ENCODE results near the gene SLC35C1. TPM values are rescaled to one million over a fixed set of nuclear protein-coding genes. Genes with fewer than 3 reads are reported as not detected.

SLC35C1 gene
- total RNA-seq, 5 donors from 2014 or later (not counting 1 experiment from before 2014, with no cell fraction given), result 8.3 to 27.0 (median 23.9) TPM

- no peak for ATAC-seq (replicated peaks in 1 of 4)
Measured at GRCh38 chr11:45779602-45780001, 25.3 kb upstream of the SLC35C1 start.

GRCh38 chr11:45786272-45786671 lies 18.7 kb upstream of the SLC35C1 start:
- ChIA-PET CTCF (no interaction called here), POLR2A (no interaction called here)
- H3K4me3 Mint-ChIP-seq, result no peak overlapping the region
- no peaks in the 10 kb centered on the region for H3K36me3 ChIP-seq (ENCODE audit: control insufficient read depth in 2 of 2, extremely low read depth in 1 of 2, insufficient read depth in 1 of 2, low read length in 1 of 2)
- 0% methylated on average over 1 of the region's 2 CpGs for WGBS (ENCODE audit: insufficient coverage)
- no peak overlapping the region for H3K4me3 ChIP-seq (ENCODE audit: control insufficient read depth in 1 of 2, extremely low read depth in 1 of 2, low read length in 1 of 2)
- no peak overlapping the region for H3K27ac ChIP-seq (ENCODE audit: low read length)
- ATAC-seq (replicated peaks in 1 of 4), result no peak
- H3K4me1 ChIP-seq (ENCODE audit: control insufficient read depth in 1 of 2, extremely low read depth in 1 of 2, insufficient read depth in 2 of 2, low read length in 2 of 2), result no peaks in the 10 kb centered on the region
- peaks cover 12 to 25% of the 10 kb centered on the region in 2 donors for H3K27me3 Mint-ChIP-seq
- no peaks in the 10 kb centered on the region for H3K36me3 Mint-ChIP-seq
- peaks cover 2 to 10% of the 10 kb centered on the region in 2 experiments for H3K27me3 ChIP-seq (replicated peaks in 1 of 2; ENCODE audit: control insufficient read depth in 2 of 2, extremely low read depth in 1 of 2, insufficient read depth in 2 of 2, low read length in 1 of 2)
- no peak overlapping the region for H3K27ac Mint-ChIP-seq
- peaks cover 0 to 4% (median 0%) of the 10 kb centered on the region in 3 donors for H3K4me1 Mint-ChIP-seq
- H3K9me3 Mint-ChIP-seq, result peaks cover 4 to 18% (median 5%) of the 10 kb centered on the region in 3 donors
- H3K9me3 ChIP-seq, result no peaks in the 10 kb centered on the region
- DNase-seq, result no peak

More at GRCh38 chr11:45779602-45780001, 25.3 kb upstream of the SLC35C1 start:
- Mint-ChIP-seq H3K4me1 (no peaks in the 10 kb centered on the region), H3K36me3 (no peaks in the 10 kb centered on the region), H3K27ac (no peak overlapping the region), H3K9me3 (no peaks in the 10 kb centered on the region), H3K4me3 (no peak overlapping the region), H3K27me3 (peaks cover 6 to 14% of the 10 kb centered on the region in 2 donors)
- Histone ChIP-seq H3K36me3 (ENCODE audit: control insufficient read depth in 2 of 2, extremely low read depth in 1 of 2, insufficient read depth in 1 of 2, low read length in 1 of 2) (no peaks in the 10 kb centered on the region), H3K4me1 (ENCODE audit: control insufficient read depth in 1 of 2, extremely low read depth in 1 of 2, insufficient read depth in 2 of 2, low read length in 2 of 2) (no peaks in the 10 kb centered on the region), H3K27ac (ENCODE audit: low read length) (no peak overlapping the region), H3K4me3 (ENCODE audit: control insufficient read depth in 1 of 2, extremely low read depth in 1 of 2, low read length in 1 of 2) (no peak overlapping the region), H3K27me3 (replicated peaks in 1 of 2; ENCODE audit: control insufficient read depth in 2 of 2, extremely low read depth in 1 of 2, insufficient read depth in 2 of 2, low read length in 1 of 2) (peaks cover 0 to 14% of the 10 kb centered on the region in 2 experiments), H3K9me3 (no peaks in the 10 kb centered on the region)
- POLR2A ChIA-PET, result no interaction called here
- DNase-seq, result no peak
- WGBS (ENCODE audit: insufficient coverage), result 73% methylated on average over 2 of the region's 5 CpGs
- CTCF ChIA-PET, result no interaction called here

GRCh38 chr11:45788887-45789286 lies 16.1 kb upstream of the SLC35C1 start:
- H3K9me3 ChIP-seq, result no peaks in the 10 kb centered on the region
- no peaks in the 10 kb centered on the region for H3K36me3 ChIP-seq (ENCODE audit: control insufficient read depth in 2 of 2, extremely low read depth in 1 of 2, insufficient read depth in 1 of 2, low read length in 1 of 2)
- Mint-ChIP-seq H3K4me1 (peaks cover 0 to 4% (median 0%) of the 10 kb centered on the region in 3 donors), H3K36me3 (no peaks in the 10 kb centered on the region), H3K9me3 (peaks cover 4 to 18% (median 5%) of the 10 kb centered on the region in 3 donors), H3K4me3 (no peak overlapping the region), H3K27ac (no peak overlapping the region), H3K27me3 (peaks cover 12 to 16% of the 10 kb centered on the region in 2 donors)
- H3K27me3 ChIP-seq (replicated peaks in 1 of 2; ENCODE audit: control insufficient read depth in 2 of 2, extremely low read depth in 1 of 2, insufficient read depth in 2 of 2, low read length in 1 of 2), result peaks cover 2 to 14% of the 10 kb centered on the region in 2 experiments
- CTCF ChIA-PET, result no interaction called here
- no peak overlapping the region for H3K27ac ChIP-seq (ENCODE audit: low read length)
- no peak for ATAC-seq (replicated peaks in 1 of 4)
- 80% methylated on average over 1 of the region's 3 CpGs for WGBS (ENCODE audit: insufficient coverage)
- DNase-seq, result no peak
- no peaks in the 10 kb centered on the region for H3K4me1 ChIP-seq (ENCODE audit: control insufficient read depth in 1 of 2, extremely low read depth in 1 of 2, insufficient read depth in 2 of 2, low read length in 2 of 2)
- POLR2A ChIA-PET, result no interaction called here
- no peak overlapping the region for H3K4me3 ChIP-seq (ENCODE audit: control insufficient read depth in 1 of 2, extremely low read depth in 1 of 2, low read length in 1 of 2)

GRCh38 chr11:45791524-45791923 lies 13.4 kb upstream of the SLC35C1 start:
- Mint-ChIP-seq H3K36me3 (no peaks in the 10 kb centered on the region), H3K4me3 (no peak overlapping the region), H3K27me3 (peaks cover 8 to 12% of the 10 kb centered on the region in 2 donors), H3K4me1 (peaks cover 0 to 1% (median 0%) of the 10 kb centered on the region in 3 donors), H3K27ac (no peak overlapping the region), H3K9me3 (peaks cover 4 to 8% (median 5%) of the 10 kb centered on the region in 3 donors)
- Histone ChIP-seq H3K27ac (ENCODE audit: low read length) (no peak overlapping the region), H3K9me3 (no peaks in the 10 kb centered on the region), H3K4me1 (ENCODE audit: control insufficient read depth in 1 of 2, extremely low read depth in 1 of 2, insufficient read depth in 2 of 2, low read length in 2 of 2) (no peaks in the 10 kb centered on the region), H3K4me3 (ENCODE audit: control insufficient read depth in 1 of 2, extremely low read depth in 1 of 2, low read length in 1 of 2) (no peak overlapping the region), H3K36me3 (ENCODE audit: control insufficient read depth in 2 of 2, extremely low read depth in 1 of 2, insufficient read depth in 1 of 2, low read length in 1 of 2) (no peaks in the 10 kb centered on the region), H3K27me3 (replicated peaks in 1 of 2; ENCODE audit: control insufficient read depth in 2 of 2, extremely low read depth in 1 of 2, insufficient read depth in 2 of 2, low read length in 1 of 2) (peaks cover 0 to 14% of the 10 kb centered on the region in 2 experiments)
- ATAC-seq (replicated peaks in 1 of 4) (no peak), DNase-seq (no peak)
- WGBS (ENCODE audit: insufficient coverage), result no CpG with 5 or more reads among the region's 1 CpG
- POLR2A ChIA-PET, result no interaction called here
- CTCF ChIA-PET, result no interaction called here

- H3K9me3 ChIP-seq, result no peaks in the 10 kb centered on the region
- ATAC-seq (replicated peaks in 1 of 4) (no peak), DNase-seq (no peak)
- H3K4me3 ChIP-seq (ENCODE audit: control insufficient read depth in 1 of 2, extremely low read depth in 1 of 2, low read length in 1 of 2), result no peak overlapping the region
- 100% methylated on average over 1 of the region's 3 CpGs for WGBS (ENCODE audit: insufficient coverage)
- no peak overlapping the region for H3K27ac Mint-ChIP-seq
- peaks cover 0 to 12% of the 10 kb centered on the region in 2 donors for H3K27me3 Mint-ChIP-seq
- H3K27me3 ChIP-seq (replicated peaks in 1 of 2; ENCODE audit: control insufficient read depth in 2 of 2, extremely low read depth in 1 of 2, insufficient read depth in 2 of 2, low read length in 1 of 2), result peaks cover 0 to 11% of the 10 kb centered on the region in 2 experiments
- no peaks in the 10 kb centered on the region for H3K36me3 ChIP-seq (ENCODE audit: control insufficient read depth in 2 of 2, extremely low read depth in 1 of 2, insufficient read depth in 1 of 2, low read length in 1 of 2)
- POLR2A ChIA-PET, result no interaction called here
- H3K36me3 Mint-ChIP-seq, result no peaks in the 10 kb centered on the region
- CTCF ChIA-PET, result no interaction called here
- no peaks in the 10 kb centered on the region for H3K4me1 Mint-ChIP-seq
- H3K27ac ChIP-seq (ENCODE audit: low read length), result no peak overlapping the region
- H3K4me1 ChIP-seq (ENCODE audit: control insufficient read depth in 1 of 2, extremely low read depth in 1 of 2, insufficient read depth in 2 of 2, low read length in 2 of 2), result no peaks in the 10 kb centered on the region
- no peaks in the 10 kb centered on the region for H3K9me3 Mint-ChIP-seq
- no peak overlapping the region for H3K4me3 Mint-ChIP-seq
Measured at GRCh38 chr11:45794169-45794568, 10.8 kb upstream of the SLC35C1 start.

GRCh38 chr11:45795379-45795778 lies 9.6 kb upstream of the SLC35C1 start:
- Mint-ChIP-seq H3K27ac (no peak overlapping the region), H3K27me3 (peaks cover 0 to 7% of the 10 kb centered on the region in 2 donors), H3K36me3 (no peaks in the 10 kb centered on the region), H3K4me1 (no peaks in the 10 kb centered on the region), H3K4me3 (no peak overlapping the region), H3K9me3 (no peaks in the 10 kb centered on the region)
- ATAC-seq (replicated peaks in 1 of 4), result no peak
- ChIA-PET CTCF (no interaction called here), POLR2A (no interaction called here)
- no peaks in the 10 kb centered on the region for H3K36me3 ChIP-seq (ENCODE audit: control insufficient read depth in 2 of 2, extremely low read depth in 1 of 2, insufficient read depth in 1 of 2, low read length in 1 of 2)
- no peak overlapping the region for H3K27ac ChIP-seq (ENCODE audit: low read length)
- 93% methylated on average over 4 of the region's 5 CpGs for WGBS (ENCODE audit: insufficient coverage)
- no peaks in the 10 kb centered on the region for H3K9me3 ChIP-seq
- no peak for DNase-seq
- H3K4me1 ChIP-seq (ENCODE audit: control insufficient read depth in 1 of 2, extremely low read depth in 1 of 2, insufficient read depth in 2 of 2, low read length in 2 of 2), result no peaks in the 10 kb centered on the region
- no peak overlapping the region for H3K4me3 ChIP-seq (ENCODE audit: control insufficient read depth in 1 of 2, extremely low read depth in 1 of 2, low read length in 1 of 2)
- H3K27me3 ChIP-seq (replicated peaks in 1 of 2; ENCODE audit: control insufficient read depth in 2 of 2, extremely low read depth in 1 of 2, insufficient read depth in 2 of 2, low read length in 1 of 2), result peaks cover 0 to 6% of the 10 kb centered on the region in 2 experiments

GRCh38 chr11:45796461-45796861 lies 8.5 kb upstream of the SLC35C1 start:
- CTCF ChIA-PET, result no interaction called here
- Histone ChIP-seq H3K4me3 (ENCODE audit: control insufficient read depth in 1 of 2, extremely low read depth in 1 of 2, low read length in 1 of 2) (no peak overlapping the region), H3K9me3 (no peaks in the 10 kb centered on the region), H3K36me3 (ENCODE audit: control insufficient read depth in 2 of 2, extremely low read depth in 1 of 2, insufficient read depth in 1 of 2, low read length in 1 of 2) (no peaks in the 10 kb centered on the region), H3K27me3 (replicated peaks in 1 of 2; ENCODE audit: control insufficient read depth in 2 of 2, extremely low read depth in 1 of 2, insufficient read depth in 2 of 2, low read length in 1 of 2) (peaks cover 0 to 4% of the 10 kb centered on the region in 2 experiments), H3K4me1 (ENCODE audit: control insufficient read depth in 1 of 2, extremely low read depth in 1 of 2, insufficient read depth in 2 of 2, low read length in 2 of 2) (no peaks in the 10 kb centered on the region), H3K27ac (ENCODE audit: low read length) (no peak overlapping the region)
- POLR2A ChIA-PET, result interaction anchor here in 1 of 2 donors (0.6 kb wide), 1 partner anchor 81 kb away, joined by 3 read pairs; no protein-coding TSS in a partner anchor
- Mint-ChIP-seq H3K9me3 (no peaks in the 10 kb centered on the region), H3K4me1 (no peaks in the 10 kb centered on the region), H3K4me3 (no peak overlapping the region), H3K27ac (no peak overlapping the region), H3K36me3 (no peaks in the 10 kb centered on the region), H3K27me3 (peaks cover 0 to 6% of the 10 kb centered on the region in 2 donors)
- 89% methylated on average over 8 of the region's 8 CpGs for WGBS (ENCODE audit: insufficient coverage)
- ATAC-seq (replicated peaks in 1 of 4) (no peak), DNase-seq (no peak)

Data from T-cell (primary cell).